Panc1 (cell line): ENCODE results near the gene ASIC1.

ENCODE experiments used
- CTCF ChIP-seq: fragments of 450-650 bp; IDR thresholded peaks from 2 replicates; pipeline ENCODE4 v1.5.1; 2017; ENCODE audit warnings: mild to moderate bottlenecking
- POLR2AphosphoS5 ChIP-seq: IDR thresholded peaks from 2 replicates; pipeline ENCODE4 v1.6.1; 2012; ENCODE audit warnings: mild to moderate bottlenecking, low read depth, low read length, moderate library complexity

- no peak for TF ChIP-seq CTCF
- TF ChIP-seq POLR2AphosphoS5: no peak
These were observed 25.9 kb downstream of the ASIC1 start for GRCh38 chr12:50083301-50083700.
